Stimulated activated CD8-positive, alpha-beta memory T cell treated with anti-CD3 and anti-CD28 coated beads, Interleukin-4, amount 100 ng/mL, for 1 hour (primary cell): ENCODE data around the gene DBF4B.

ENCODE experiments used
- DNase-seq, 2 donors: peaks; one replicate each; pipeline ENCODE4 v3.0.0-alpha.2; 2020; ENCODE audit warnings: low read depth in 2 of 2, low spot score in 1 of 2

Gene DBF4B

DNA sequence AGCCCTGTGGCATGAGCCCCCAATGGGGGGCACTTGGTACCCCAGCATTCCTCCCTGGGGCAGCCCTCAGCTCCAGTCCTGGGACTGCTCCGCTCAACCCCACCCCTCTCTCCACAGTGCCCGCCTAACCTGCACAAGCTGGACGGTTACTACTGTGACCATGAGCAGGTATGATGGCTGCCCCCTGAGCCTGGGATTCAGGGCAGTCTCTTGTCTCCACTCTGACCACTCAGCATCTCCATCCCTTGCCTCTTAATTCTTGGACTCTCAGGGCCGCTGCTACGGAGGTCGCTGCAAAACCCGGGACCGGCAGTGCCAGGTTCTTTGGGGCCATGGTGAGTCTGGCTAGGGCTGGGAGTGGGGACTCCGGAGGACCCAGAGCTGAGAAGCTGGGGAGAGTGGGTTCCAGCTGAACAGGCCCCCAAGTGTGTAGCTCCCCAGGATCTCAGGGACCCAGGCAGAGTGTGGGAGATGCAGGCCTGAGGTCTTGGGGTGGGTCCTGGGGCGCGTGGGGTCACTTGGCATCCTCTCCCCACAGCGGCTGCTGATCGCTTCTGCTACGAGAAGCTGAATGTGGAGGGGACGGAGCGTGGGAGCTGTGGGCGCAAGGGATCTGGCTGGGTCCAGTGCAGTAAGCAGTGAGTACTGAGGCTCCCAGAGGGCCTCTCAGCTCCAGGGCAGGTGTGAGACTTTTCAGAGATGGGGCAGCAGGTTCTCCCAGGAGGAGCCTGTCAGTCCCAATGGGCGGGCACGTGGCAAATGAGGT, 68.3 kb downstream of the DBF4B start:
- no peak for DNase-seq

DNA sequence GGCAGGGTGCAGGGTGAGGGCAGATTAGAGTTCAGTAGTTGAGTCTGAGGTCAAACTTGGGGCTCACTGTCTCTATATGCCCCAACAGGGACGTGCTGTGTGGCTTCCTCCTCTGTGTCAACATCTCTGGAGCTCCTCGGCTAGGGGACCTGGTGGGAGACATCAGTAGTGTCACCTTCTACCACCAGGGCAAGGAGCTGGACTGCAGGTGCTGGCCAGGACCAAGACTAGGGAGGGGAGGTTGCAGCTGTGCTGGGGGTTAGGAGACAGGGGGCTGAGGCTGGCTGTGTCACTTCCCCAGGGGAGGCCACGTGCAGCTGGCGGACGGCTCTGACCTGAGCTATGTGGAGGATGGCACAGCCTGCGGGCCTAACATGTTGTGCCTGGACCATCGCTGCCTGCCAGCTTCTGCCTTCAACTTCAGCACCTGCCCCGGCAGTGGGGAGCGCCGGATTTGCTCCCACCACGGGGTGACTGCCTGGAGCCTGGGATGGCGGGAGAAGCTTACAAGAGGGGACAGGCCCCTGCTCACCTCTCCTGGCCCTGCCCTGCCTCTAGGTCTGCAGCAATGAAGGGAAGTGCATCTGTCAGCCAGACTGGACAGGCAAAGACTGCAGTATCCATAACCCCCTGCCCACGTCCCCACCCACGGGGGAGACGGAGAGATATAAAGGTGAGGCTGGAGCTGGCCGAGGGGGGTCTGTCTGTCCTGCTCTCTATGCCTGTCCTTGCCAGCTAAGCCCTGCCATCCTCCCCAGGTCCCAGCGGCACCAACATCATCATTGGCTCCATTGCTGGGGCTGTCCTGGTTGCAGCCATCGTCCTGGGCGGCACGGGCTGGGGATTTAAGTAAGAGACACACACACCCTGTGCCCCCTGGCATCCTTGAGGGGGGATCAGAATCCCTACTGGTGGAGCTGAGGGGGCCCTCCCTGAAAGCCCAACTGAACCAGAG, 69.2 kb downstream of the DBF4B start:
- DNase-seq, result no peak

DNA sequence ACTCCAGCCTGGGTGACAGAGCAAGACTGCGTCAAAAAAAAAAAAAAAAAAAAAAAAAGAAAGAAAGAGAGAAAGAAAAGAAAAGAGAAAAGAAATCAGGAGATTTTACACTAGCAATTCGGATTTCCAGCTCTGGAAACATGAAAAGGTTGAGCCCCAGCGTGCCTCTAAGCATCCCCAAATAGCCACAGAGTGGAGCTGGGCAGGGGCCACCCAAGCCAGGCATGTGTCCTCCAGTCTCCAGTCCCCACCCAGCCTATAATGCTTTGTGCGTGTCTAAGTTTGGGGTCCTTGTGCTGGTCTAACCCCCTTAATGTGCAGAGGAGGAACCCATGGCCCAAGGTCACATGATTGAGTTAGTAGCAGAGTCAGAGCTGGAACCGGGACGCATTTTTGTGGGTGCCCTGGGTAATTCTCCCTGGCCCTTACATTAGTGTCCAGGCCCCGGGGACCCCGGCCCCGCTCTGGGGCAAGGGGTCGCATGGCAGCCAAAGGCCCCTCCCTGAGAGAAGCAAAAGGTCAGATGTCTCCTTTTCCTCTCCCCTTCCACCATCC, 70.3 kb downstream of the DBF4B start:
- DNase-seq, result no peak

DNA sequence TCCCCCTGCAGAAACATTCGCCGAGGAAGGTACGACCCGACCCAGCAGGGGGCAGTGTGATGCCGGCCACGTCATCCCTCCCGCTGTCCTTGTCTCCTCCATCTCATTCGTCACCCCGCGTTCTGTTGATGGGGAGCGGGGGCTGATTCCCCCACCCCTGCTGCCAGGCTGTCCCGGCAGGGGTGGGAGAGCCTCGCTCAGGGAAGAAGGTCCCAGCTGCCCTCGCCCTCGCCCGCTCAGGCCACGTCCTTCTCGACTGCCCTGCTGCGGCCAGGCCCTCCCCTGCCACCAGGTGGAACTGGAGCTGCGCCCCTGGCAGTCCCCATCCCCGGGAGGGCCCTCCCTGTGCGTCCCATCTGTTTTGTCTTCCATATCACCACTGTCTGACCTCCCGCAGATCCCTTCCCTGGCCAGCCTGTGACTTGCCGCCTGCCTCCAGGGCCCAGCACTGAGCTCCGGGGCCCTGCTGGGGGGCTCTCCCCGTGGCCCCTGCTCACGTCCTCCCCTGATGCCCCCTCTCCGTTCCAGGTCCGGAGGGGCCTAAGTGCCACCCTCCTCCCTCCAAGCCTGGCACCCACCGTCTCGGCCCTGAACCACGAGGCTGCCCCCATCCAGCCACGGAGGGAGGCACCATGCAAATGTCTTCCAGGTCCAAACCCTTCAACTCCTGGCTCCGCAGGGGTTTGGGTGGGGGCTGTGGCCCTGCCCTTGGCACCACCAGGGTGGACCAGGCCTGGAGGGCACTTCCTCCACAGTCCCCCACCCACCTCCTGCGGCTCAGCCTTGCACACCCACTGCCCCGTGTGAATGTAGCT, 71.0 kb downstream of the DBF4B start:
- DNase-seq, result peak; percentile 53 to 71

DNA sequence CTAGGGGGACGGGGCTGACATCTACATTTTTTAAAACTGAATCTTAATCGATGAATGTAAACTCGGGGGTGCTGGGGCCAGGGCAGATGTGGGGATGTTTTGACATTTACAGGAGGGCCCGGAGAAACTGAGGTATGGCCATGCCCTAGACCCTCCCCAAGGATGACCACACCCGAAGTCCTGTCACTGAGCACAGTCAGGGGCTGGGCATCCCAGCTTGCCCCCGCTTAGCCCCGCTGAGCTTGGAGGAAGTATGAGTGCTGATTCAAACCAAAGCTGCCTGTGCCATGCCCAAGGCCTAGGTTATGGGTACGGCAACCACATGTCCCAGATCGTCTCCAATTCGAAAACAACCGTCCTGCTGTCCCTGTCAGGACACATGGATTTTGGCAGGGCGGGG, 71.7 kb downstream of the DBF4B start:
- DNase-seq, result no peak

DNA sequence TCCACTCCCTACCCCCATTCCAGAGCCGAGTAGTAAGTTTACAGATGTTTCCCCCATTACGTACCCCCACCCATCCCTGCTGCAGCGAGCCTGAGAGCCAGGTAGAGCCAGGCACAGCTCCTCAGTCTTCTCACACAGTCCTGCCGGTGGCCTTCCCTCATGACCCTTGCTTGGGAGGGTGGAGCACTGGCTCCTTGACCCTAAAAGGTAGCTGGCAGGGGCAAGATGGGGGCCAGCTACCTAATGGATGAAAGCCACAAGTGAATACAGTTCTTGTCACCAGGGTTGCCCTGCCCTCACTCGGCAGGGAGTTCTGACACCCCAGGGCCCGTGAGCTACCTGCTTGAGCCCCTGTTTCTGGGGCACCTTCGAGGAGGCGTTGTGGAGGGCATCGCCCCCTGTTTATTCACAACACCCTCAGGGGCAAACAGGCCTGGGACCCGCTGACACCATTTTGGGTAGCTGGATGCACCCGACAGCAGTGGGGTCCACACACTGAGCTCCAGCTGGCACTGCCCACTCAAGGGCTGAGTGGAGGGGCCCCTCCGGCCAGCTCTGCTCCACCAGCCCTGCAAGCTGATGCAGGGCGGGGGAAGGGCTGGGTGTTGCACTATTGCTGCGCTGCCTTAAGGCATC, 72.5 kb downstream of the DBF4B start:
- DNase-seq, result no peak

DNA sequence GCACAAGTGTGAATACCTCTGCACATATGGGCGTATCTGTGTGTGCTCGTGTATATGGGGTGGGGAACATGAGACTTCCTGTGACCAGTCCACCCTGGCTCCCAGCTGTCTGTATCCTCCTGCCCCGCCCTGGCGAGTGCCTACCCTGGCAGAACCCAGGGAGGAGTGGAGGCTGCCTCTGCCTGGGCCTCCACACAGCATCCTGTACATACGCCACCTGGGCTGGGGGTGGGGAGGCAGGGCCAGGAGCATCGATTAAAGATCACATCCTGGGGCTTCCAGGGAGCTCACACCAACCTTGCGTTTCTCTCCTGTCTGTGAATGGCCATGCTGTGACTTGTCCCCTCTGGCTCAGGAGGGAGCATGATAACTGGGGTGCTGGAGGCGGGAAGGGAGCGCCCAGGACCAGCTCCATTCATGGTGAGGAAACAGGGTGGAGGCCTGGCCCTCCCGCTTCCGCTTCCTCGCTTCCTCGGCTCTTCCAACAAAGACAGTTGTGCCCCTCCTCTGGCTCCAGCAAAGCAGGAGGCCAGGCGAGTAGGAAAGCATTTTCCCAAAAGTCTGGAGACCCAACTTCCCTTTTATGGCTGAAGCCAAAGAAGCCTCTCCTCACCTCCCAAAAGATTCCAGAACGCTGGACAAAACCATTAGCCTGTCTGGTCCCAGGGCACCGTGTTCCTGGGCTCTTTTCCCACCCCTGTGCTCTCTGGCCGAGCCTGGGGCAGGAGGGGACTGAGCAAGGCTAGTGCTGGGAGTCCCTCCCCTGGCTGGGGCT, 73.3 kb downstream of the DBF4B start:
- no peak for DNase-seq

DNA sequence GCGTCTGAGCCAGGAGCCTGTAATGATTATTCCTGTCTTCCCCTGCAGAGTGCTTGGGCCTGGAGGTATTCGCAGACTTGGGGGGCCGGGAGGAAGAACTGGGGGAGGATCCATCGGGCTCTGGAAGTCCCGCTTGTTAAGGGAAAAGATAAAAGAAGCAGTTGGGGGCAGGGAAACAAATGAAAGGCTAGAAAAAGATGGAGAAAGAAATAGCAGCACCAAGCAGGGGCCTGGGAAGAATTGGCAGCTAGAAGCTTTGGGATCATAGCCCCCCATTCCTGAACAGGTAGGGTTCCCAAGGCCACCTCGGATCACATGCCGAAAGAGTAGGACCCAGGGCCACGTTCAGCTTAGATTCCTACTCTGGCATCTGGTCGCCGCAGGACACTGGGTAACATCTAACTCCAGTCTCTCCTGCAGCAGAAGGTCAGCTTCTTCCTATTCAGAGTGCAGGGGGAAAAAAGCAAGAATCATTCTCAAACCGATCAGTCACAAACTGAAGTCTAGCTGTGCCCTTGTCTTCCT, 73.9 kb downstream of the DBF4B start:
- DNase-seq, result no peak

DNA sequence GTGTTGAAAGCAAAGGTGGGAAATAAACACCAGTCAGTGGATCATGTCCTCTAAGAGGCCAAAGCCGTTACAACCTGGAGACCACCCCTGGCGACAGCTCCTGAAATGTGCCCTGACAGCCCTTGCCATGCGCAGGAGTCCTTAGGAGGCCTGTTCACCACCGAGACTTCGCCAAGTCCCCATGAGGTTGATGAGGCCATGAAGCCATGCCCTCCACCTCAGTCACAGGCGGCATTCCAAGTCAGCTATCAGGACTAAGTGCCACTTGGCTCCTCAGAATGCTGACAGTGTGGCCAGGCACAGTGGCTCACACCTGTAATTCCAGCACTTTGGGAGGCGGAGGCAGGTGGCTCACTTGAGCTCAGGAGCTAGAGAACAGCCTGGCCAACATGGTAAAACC, 77.5 kb downstream of the DBF4B start:
- no peak for DNase-seq

DNA sequence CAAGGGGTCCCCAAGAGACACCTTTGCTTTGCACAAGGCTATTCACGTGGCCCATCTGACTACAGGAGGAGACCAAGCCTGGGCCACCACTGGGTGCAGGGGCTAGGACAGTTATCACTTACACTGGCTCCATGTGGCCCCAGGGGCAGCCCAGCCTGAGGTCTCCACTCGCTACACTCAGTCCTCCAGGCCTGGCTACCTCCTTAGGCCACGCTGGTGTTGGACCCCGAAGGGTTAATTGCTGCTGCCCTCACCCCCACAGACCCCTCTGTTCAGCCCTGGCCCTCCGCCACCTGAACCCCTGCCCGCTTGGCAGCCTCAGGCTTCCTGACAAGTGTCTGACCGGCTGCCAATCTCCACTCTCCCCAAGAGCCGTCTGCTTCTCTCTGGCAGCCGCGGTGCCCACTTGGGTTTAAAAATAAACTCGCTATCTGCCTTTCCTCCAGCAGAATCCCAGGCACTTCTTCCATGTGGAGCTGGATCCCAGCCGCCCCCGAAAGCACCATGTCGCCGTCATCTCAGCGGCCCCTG, 78.2 kb downstream of the DBF4B start:
- no peak for DNase-seq

DNA sequence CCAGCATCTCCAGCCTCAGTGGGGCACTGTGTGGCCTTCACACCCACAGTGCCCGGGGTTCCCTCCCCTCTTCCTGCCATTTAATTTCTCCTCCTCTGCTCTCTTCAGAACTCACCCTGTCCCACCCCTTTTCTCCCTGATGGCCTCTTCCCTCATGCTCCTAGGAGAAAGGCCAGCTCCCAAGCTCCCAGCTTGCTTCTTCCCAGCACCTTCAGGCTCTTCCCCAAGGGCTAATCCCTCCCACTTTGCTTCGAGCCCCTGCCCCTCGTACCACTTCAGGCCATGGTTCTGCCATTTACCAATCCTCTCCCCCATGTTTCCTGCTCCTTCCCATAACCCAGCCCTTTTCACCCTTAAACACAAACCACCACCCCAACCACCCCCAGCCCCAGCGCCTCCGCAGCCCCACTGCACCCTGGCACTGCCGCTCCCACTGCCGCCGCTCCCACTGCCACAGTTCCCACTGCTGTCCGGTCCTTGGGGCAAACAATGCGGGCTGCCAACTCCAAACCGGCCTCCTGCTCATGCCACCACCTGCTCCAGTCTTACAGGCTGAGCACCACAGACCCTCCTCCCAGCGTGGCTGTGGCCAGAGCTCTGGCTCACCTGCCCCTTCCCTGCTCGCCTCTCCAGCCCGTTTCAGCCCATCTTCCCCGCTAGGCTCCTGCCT, 78.9 kb downstream of the DBF4B start:
- no peak for DNase-seq

DNA sequence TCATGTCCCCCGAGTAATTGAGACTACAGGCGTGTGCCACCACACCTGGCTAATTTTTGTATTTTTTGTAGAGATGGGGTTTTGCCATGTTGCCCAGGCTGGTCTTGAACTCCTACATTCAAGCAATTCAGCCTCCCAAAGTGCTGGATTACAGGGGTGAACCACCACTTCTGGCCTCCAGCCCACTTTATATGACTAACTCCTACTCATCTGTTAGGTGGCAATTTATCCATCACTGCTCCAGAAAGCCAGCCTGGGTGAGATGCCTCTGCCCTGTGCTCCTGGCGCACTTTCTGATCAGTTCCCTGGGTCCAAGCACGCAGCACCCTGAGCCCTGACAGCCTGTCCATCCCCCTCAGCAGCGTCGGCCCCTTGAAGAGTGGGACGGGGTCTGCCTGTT, 79.7 kb downstream of the DBF4B start:
- DNase-seq, result no peak

DNA sequence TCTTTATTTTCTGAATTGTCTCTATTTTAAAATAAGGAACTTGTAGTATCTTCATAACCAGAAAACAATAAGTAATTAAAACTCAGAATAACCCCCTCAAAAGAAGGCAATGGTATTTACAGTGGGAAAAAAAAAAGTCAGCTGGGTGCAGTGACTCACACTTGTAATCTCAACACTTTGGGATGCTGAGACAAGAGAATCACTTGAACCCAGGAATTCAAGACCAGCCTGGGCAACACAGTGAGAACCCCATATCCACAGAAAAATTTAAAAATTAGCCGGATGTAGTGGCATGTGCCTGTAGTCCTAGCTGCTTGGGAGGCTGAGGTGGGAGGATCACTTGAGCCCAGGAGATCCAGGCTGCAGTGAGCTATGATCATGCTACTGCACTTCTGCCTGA, 83.8 kb downstream of the DBF4B start:
- no peak for DNase-seq

DNA sequence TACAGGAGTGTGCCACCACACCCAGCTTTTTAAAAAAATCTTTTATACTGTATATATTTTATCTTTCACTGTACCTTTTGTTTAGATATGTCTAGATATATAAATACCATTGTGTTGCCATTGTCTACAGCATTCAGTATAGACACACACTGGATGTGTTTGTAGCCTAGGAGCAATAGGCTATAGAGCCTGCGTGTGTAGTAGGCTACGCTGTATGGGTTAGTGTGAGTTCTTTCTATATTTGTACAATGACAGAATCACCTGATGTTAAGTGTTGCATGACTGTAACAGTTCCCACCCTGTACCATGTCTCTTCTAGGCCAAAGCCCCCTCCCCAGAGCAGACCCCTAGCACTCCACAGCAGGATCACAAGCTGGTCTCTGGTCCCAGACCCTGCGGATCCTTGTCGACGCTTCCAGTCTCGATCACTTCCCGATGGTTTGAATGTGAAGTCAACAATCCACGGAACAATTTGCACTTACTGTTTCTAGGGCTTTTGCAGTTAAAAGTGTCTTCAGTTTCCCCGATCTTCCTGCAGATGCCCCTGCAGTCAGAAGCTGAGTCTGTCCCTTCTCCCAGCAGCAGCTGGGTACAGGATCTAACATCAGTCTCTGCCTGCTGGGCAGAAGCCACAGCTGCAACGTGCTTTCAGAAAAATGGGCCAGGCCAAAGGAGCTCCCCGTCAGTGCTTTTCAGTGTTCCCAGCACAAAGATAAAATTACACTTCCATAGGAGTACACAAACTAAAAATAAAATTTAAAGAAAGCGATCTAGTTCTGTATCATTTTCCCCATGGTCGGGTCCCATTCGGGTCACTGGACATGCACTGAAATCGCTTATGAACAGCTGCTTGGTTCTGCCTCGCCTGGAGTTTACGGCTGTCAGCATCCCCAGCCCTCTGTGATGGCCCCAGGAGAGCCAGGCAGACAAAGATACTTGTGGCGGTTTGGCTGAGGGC, 85.7 kb downstream of the DBF4B start:
- no peak for DNase-seq

DNA sequence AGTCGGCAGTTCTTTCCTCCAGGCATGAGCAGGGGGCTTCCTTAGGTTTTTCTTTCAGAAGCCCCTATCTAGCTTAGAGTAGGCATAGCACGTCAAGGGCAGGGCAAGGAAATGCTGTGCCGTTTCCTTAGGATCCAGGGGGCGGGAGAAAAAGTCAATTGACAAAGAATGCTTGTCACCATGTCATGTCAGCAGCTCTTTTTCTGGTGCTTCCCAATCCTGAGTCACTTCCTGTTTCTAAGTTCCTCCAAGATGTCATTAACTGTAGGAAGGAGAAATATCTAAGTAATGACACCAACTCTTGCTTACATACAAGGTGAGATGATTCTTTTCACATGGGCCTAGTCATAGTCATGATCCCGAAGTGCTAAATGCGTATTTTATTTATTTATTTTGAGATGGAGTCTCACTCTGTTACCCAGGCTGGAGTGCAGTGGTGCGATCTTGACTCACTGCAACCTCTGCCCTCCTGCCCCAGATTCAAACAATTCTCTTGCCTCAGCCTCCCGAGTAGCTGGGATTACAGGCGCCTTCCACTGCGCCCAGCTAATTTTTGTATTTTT, 86.5 kb downstream of the DBF4B start:
- DNase-seq, result no peak

DNA sequence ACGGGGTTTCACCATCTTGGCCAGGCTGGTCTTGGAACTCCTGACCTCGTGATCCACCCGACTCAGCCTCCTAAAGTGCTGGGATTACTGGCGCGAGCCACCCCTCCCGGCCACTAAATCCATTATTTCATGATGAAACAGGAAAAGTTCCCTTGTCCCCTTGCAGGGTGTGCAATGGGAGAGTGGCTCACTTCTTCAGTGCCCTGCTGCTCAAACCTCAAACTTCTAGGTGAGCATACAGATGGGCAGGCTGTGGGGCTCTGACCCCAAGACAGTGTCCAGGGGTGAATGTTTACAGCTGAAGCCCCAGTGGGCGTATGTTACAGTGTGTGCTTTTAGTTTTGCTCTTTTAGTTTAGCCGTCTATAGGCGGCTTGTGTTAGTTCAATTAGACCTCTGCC, 87.0 kb downstream of the DBF4B start:
- DNase-seq, result no peak

DNA sequence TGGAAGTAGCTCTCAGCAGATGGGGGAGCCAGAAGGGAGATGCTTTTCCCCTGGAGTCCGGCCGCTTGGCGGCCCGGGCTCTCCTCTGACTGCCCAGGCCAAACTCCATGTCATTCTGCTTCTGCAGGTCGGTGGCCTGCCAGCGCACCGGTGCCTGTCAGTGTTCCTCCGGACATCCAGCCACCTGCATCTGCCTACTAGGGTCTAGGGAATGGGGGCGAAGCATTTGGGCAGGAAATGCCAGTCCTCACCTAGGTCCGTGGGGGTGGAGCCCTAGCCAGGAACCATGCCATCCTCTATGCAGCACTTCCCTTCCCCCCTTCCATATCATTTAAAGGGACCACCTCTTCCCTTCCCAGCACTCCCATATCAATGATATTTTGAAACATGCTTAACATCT, 87.5 kb downstream of the DBF4B start:
- DNase-seq, result no peak
